ENCODE results near the gene HLA-DMA.

GRCh38 chr6:32977953-32978324 is 25.0 kb upstream of the HLA-DMA start:
- no peak for TF ChIP-seq CTCF (conservative IDR thresholded peaks at IDR 0.05 in 1 of 2, IDR thresholded peaks at IDR 0.05 in 1 of 2; ENCODE audit: extremely low read depth in 1 of 2, insufficient read depth in 1 of 2, low read depth in 1 of 2, low read length in 2 of 2)
- no peak for TF ChIP-seq EZH2 (IDR thresholded peaks at IDR 0.05; ENCODE audit: borderline replicate concordance, low read length)

Measured in mammary epithelial cell (primary cell).